Subcutaneous abdominal adipose tissue (tissue), 5 donors: ENCODE results near the gene MARVELD3.
"Not testable (repeated sequence)": the region's sequence is repeated elsewhere in the genome, so short reads cannot be mapped to it uniquely, and the experiment has no call there.

Experiments
- H3K27ac ChIP-seq: one replicate; pipeline ENCODE4 v1.7.0; 2013; ENCODE audit warnings: low read depth, mild to moderate bottlenecking, inconsistent platforms, low read length, moderate library complexity
- H3K27me3 ChIP-seq, 5 donors: one replicate each; pipeline ENCODE4 v1.7.0; 2013; ENCODE audit warnings: low read length in 5 of 5, inconsistent platforms in 1 of 5; ENCODE audit not compliant: control insufficient read depth in 5 of 5, insufficient read depth in 4 of 5
- H3K36me3 ChIP-seq, 5 donors: one replicate each; pipeline ENCODE4 v1.7.0; 2013; ENCODE audit warnings: low read length in 5 of 5; ENCODE audit not compliant: control insufficient read depth in 5 of 5, insufficient read depth in 5 of 5
- H3K4me1 ChIP-seq, 5 donors: one replicate each; pipeline ENCODE4 v1.7.0; 2013; ENCODE audit warnings: low read length in 5 of 5, mild to moderate bottlenecking in 3 of 5, moderate library complexity in 1 of 5; ENCODE audit not compliant: control insufficient read depth in 5 of 5, insufficient read depth in 5 of 5
- H3K4me3 ChIP-seq, 5 donors: one replicate each; pipeline ENCODE4 v1.7.0; 2013; ENCODE audit warnings: low read length in 5 of 5, low read depth in 1 of 5
- H3K9ac ChIP-seq, 5 donors: one replicate each; pipeline ENCODE4 v1.7.0; 2013; ENCODE audit warnings: low read length in 5 of 5, mild to moderate bottlenecking in 4 of 5, moderate library complexity in 3 of 5
- H3K9me3 ChIP-seq, 5 donors: one replicate each; pipeline ENCODE4 v1.7.0; 2013; ENCODE audit warnings: low read length in 5 of 5; ENCODE audit not compliant: control insufficient read depth in 5 of 5
- donor health status: healthy.
- donor health status: healthy.
- donor health status: healthy.
- donor health status: healthy.
- donor health status: healthy.

Gene MARVELD3

GRCh38 chr16:71593048-71593999, 32.7 kb upstream of the MARVELD3 start:
- H3K36me3 ChIP-seq = no peaks in the 10 kb centered on the region
- H3K27me3 ChIP-seq = no peaks in the 10 kb centered on the region
- H3K27ac ChIP-seq = no peak overlapping the region
- no peak overlapping the region for H3K4me3 ChIP-seq
- H3K9me3 ChIP-seq = no peaks in the 10 kb centered on the region
- no peaks in the 10 kb centered on the region for H3K4me1 ChIP-seq
- H3K9ac ChIP-seq = no peak overlapping the region

- no peaks in the 10 kb centered on the region for H3K9me3 ChIP-seq
- H3K27ac ChIP-seq = no peak overlapping the region
- H3K27me3 ChIP-seq = no peaks in the 10 kb centered on the region
- H3K36me3 ChIP-seq = no peaks in the 10 kb centered on the region
- H3K9ac ChIP-seq = no peak overlapping the region
- H3K4me3 ChIP-seq = no peak overlapping the region
- no peaks in the 10 kb centered on the region for H3K4me1 ChIP-seq
Measured at GRCh38 chr16:71594000-71594646, 31.9 kb upstream of the MARVELD3 start.

- not testable (repeated sequence) for H3K36me3 ChIP-seq, H3K9ac ChIP-seq, H3K27ac ChIP-seq, H3K4me3 ChIP-seq, H3K4me1 ChIP-seq, H3K27me3 ChIP-seq, H3K9me3 ChIP-seq
Measured at GRCh38 chr16:71595340-71595826, 30.6 kb upstream of the MARVELD3 start.

GRCh38 chr16:71598426-71598825, 27.6 kb upstream of the MARVELD3 start:
- not testable (repeated sequence) for H3K4me3 ChIP-seq, H3K4me1 ChIP-seq, H3K9ac ChIP-seq, H3K9me3 ChIP-seq, H3K27ac ChIP-seq, H3K36me3 ChIP-seq, H3K27me3 ChIP-seq

- Histone ChIP-seq H3K27me3 (no peaks in the 10 kb centered on the region), H3K9me3 (no peaks in the 10 kb centered on the region), H3K4me3 (no peak overlapping the region), H3K36me3 (no peaks in the 10 kb centered on the region), H3K4me1 (no peaks in the 10 kb centered on the region), H3K27ac (no peak overlapping the region), H3K9ac (no peak overlapping the region)
Measured at GRCh38 chr16:71600822-71601221, 25.2 kb upstream of the MARVELD3 start.

- Histone ChIP-seq H3K36me3 (no peaks in the 10 kb centered on the region), H3K9me3 (no peaks in the 10 kb centered on the region), H3K27me3 (peaks cover 0 to 3% (median 0%) of the 10 kb centered on the region in 5 donors)
Measured at GRCh38 chr16:71609066-71609465, 16.9 kb upstream of the MARVELD3 start.

GRCh38 chr16:71610447-71610846, 15.5 kb upstream of the MARVELD3 start:
- H3K9ac ChIP-seq = no peak overlapping the region
- H3K4me1 ChIP-seq = peaks cover 0 to 5% (median 3%) of the 10 kb centered on the region in 5 donors
- H3K36me3 ChIP-seq = no peaks in the 10 kb centered on the region
- no peaks in the 10 kb centered on the region for H3K9me3 ChIP-seq
- no peak overlapping the region for H3K4me3 ChIP-seq
- no peak overlapping the region for H3K27ac ChIP-seq
- H3K27me3 ChIP-seq = peaks cover 0 to 3% (median 0%) of the 10 kb centered on the region in 5 donors

More at GRCh38 chr16:71609066-71609465, 16.9 kb upstream of the MARVELD3 start:
- Histone ChIP-seq H3K4me1 (peaks cover 0 to 5% (median 3%) of the 10 kb centered on the region in 5 donors), H3K9ac (no peak overlapping the region), H3K4me3 (no peak overlapping the region), H3K27ac (no peak overlapping the region)

GRCh38 chr16:71610936-71611871, 14.8 kb upstream of the MARVELD3 start:
- Histone ChIP-seq H3K27me3 (peaks cover 0 to 3% (median 0%) of the 10 kb centered on the region in 5 donors), H3K36me3 (no peaks in the 10 kb centered on the region), H3K4me3 (no peak overlapping the region), H3K9me3 (no peaks in the 10 kb centered on the region), H3K27ac (no peak overlapping the region), H3K4me1 (peaks cover 0 to 5% (median 3%) of the 10 kb centered on the region in 5 donors), H3K9ac (no peak overlapping the region)

GRCh38 chr16:71614956-71615355, 11.0 kb upstream of the MARVELD3 start:
- not testable (repeated sequence) for H3K36me3 ChIP-seq, H3K4me1 ChIP-seq, H3K9me3 ChIP-seq, H3K27me3 ChIP-seq, H3K9ac ChIP-seq, H3K4me3 ChIP-seq, H3K27ac ChIP-seq
